HEK293T (cell line): ENCODE results near the gene PLOD2.

Experiments
- CTCF ChIA-PET: fragments of 350-600 bp; formaldehyde crosslinking; extraction: SDS; loops from one replicate; lab custom pipeline; 2021; ENCODE audit warnings: antibody characterized with exemption, inconsistent platforms; lab: Yijun Ruan, JAX
- POLR2A ChIA-PET: fragments of 350-600 bp; formaldehyde crosslinking; extraction: SDS; loops from one replicate; lab custom pipeline; 2020; ENCODE audit warnings: antibody characterized with exemption, inconsistent platforms; lab: Yijun Ruan, JAX
- DNase-seq: peaks from one replicate; pipeline ENCODE4 v3.0.0; 2012; ENCODE audit warnings: mixed read lengths; ENCODE audit errors: extremely low spot score
- ARNT ChIP-seq: fragments of 450-650 bp; IDR thresholded peaks from 2 replicates; pipeline ENCODE4 v1.6.1; 2017; ENCODE audit warnings: mild to moderate bottlenecking
- BHLHE40 ChIP-seq: fragments of 450-650 bp; IDR thresholded peaks from 2 replicates; pipeline ENCODE4 v1.6.1; 2016; ENCODE audit warnings: mild to moderate bottlenecking, moderate library complexity, borderline replicate concordance
- CTBP1 ChIP-seq: fragments of 450-650 bp; IDR thresholded peaks from 2 replicates; pipeline ENCODE4 v1.6.1; 2016; ENCODE audit warnings: borderline replicate concordance
- ELF4 ChIP-seq: fragments of 450-650 bp; IDR thresholded peaks from 2 replicates; pipeline ENCODE4 v1.6.1; 2017; ENCODE audit warnings: antibody characterized with exemption
- FOXA1 ChIP-seq: fragments of 450-650 bp; IDR thresholded peaks from 2 replicates; pipeline ENCODE4 v1.6.1; 2016; ENCODE audit warnings: mild to moderate bottlenecking
- FOXK2 ChIP-seq: fragments of 450-650 bp; IDR thresholded peaks from 2 replicates; pipeline ENCODE4 v1.6.1; 2016; ENCODE audit warnings: mild to moderate bottlenecking
- FOXM1 ChIP-seq: fragments of 450-650 bp; IDR thresholded peaks from 2 replicates; pipeline ENCODE4 v1.6.1; 2017; ENCODE audit warnings: mild to moderate bottlenecking, borderline replicate concordance
- HDGF ChIP-seq: fragments of 450-650 bp; IDR thresholded peaks from 2 replicates; pipeline ENCODE4 v1.6.1; 2017; ENCODE audit warnings: antibody characterized with exemption, borderline replicate concordance
- L3MBTL2 ChIP-seq: fragments of 450-650 bp; conservative IDR thresholded peaks from 2 replicates; pipeline ENCODE4 v1.6.1; 2016; ENCODE audit warnings: mild to moderate bottlenecking
- LEF1 ChIP-seq: fragments of 450-650 bp; IDR thresholded peaks from 2 replicates; pipeline ENCODE4 v1.6.1; 2017; ENCODE audit warnings: mild to moderate bottlenecking, borderline replicate concordance
- NFRKB ChIP-seq: fragments of 450-650 bp; IDR thresholded peaks from 2 replicates; pipeline ENCODE4 v1.6.1; 2016; ENCODE audit warnings: mild to moderate bottlenecking, moderate library complexity
- PKNOX1 ChIP-seq: fragments of 450-650 bp; IDR thresholded peaks from 2 replicates; pipeline ENCODE4 v1.6.1; 2016
- SP1 ChIP-seq: fragments of 450-650 bp; IDR thresholded peaks from 2 replicates; pipeline ENCODE4 v1.6.1; 2017
- SUZ12 ChIP-seq: fragments of 450-650 bp; IDR thresholded peaks from 2 replicates; pipeline ENCODE4 v1.6.1; 2016; ENCODE audit warnings: mild to moderate bottlenecking
- TARDBP ChIP-seq: fragments of 450-650 bp; IDR thresholded peaks from 2 replicates; pipeline ENCODE4 v1.6.1; 2016
- ZNF384 ChIP-seq: fragments of 450-650 bp; IDR thresholded peaks from 2 replicates; pipeline ENCODE4 v1.6.1; 2016

PLOD2 gene

GRCh38 chr3:146102885-146103284 lies 58.1 kb downstream of the PLOD2 start:
- TF ChIP-seq ARNT (no peak), NFRKB (no peak), TARDBP (no peak), PKNOX1 (no peak), BHLHE40 (no peak), ELF4 (no peak), SUZ12 (no peak), SP1 (no peak), ZNF384 (no peak)
- ChIA-PET POLR2A (no interaction called here), CTCF (no interaction called here)
- no peak for DNase-seq

- POLR2A ChIA-PET = no interaction called here
- TF ChIP-seq HDGF = no peak
- no peak for TF ChIP-seq TARDBP
- TF ChIP-seq NFRKB = no peak
- TF ChIP-seq BHLHE40 = no peak
- TF ChIP-seq LEF1 = no peak
- no peak for TF ChIP-seq L3MBTL2
- no peak for TF ChIP-seq SP1
- no peak for TF ChIP-seq PKNOX1
- TF ChIP-seq FOXA1 = no peak
- CTCF ChIA-PET = interaction anchor here (1.2 kb wide), 1 partner anchor 36 kb away, joined by 4 read pairs; no protein-coding TSS in a partner anchor
- DNase-seq = no peak
Measured at GRCh38 chr3:146101538-146101937, 59.4 kb downstream of the PLOD2 start.

GRCh38 chr3:146100825-146101444 lies 60.0 kb downstream of the PLOD2 start:
- TF ChIP-seq TARDBP (no peak), LEF1 (no peak)
- POLR2A ChIA-PET = no interaction called here
- no peak for DNase-seq
- CTCF ChIA-PET = interaction anchor here (1.2 kb wide), 1 partner anchor 35 kb away, joined by 4 read pairs; no protein-coding TSS in a partner anchor

GRCh38 chr3:146100180-146100579 lies 60.8 kb downstream of the PLOD2 start:
- TF ChIP-seq CTBP1 (no peak), FOXM1 (no peak), SUZ12 (no peak), BHLHE40 (no peak), L3MBTL2 (no peak), HDGF (no peak), TARDBP (no peak), LEF1 (no peak), NFRKB (no peak), FOXA1 (no peak), SP1 (no peak), FOXK2 (no peak), PKNOX1 (no peak), ELF4 (no peak), ARNT (no peak), ZNF384 (no peak)
- ChIA-PET CTCF (no interaction called here), POLR2A (no interaction called here)
- no peak for DNase-seq

- POLR2A ChIA-PET = no interaction called here
- CTCF ChIA-PET = interaction anchor here (0.6 kb wide), 1 partner anchor 716 kb away, joined by 4 read pairs; no protein-coding TSS in a partner anchor
- TF ChIP-seq SP1 (no peak), ZNF384 (no peak), FOXA1 (no peak)
- no peak for DNase-seq
Measured at GRCh38 chr3:146099316-146099715, 61.7 kb downstream of the PLOD2 start.

- POLR2A ChIA-PET = no interaction called here
- CTCF ChIA-PET = no interaction called here
- DNase-seq = no peak
- TF ChIP-seq FOXK2 = no peak
- TF ChIP-seq PKNOX1 = no peak
- no peak for TF ChIP-seq FOXM1
- TF ChIP-seq TARDBP = no peak
- no peak for TF ChIP-seq ARNT
- no peak for TF ChIP-seq ZNF384
- TF ChIP-seq FOXA1 = no peak
- TF ChIP-seq L3MBTL2 = no peak
- no peak for TF ChIP-seq CTBP1
- no peak for TF ChIP-seq SUZ12
- TF ChIP-seq LEF1 = no peak
- TF ChIP-seq BHLHE40 = no peak
- TF ChIP-seq ELF4 = no peak
- TF ChIP-seq NFRKB = no peak
- TF ChIP-seq HDGF = no peak
- TF ChIP-seq SP1 = no peak
Measured at GRCh38 chr3:146093896-146094295, 67.1 kb downstream of the PLOD2 start.
